Prostate gland (tissue), 2 donors: ENCODE results near the gene SGSH.

ENCODE experiments used
- POLR2A ChIP-seq: fragments of 450-650 bp; IDR thresholded peaks from one replicate; pipeline ENCODE4 v1.6.1; 2016; ENCODE audit warnings: antibody characterized with exemption, mild to moderate bottlenecking
- POLR2AphosphoS5 ChIP-seq: sonication (generic); formaldehyde crosslinking; IDR thresholded peaks from one replicate; pipeline ENCODE4 v1.6.1; 2017; ENCODE audit warnings: antibody characterized with exemption
- TF ChIP-seq, protein P1 (sequence below), 4 experiments: fragments of 200-600 bp in 2 of 4; fragments of 450-650 bp in 2 of 4; sonication (generic) in 2 of 4; IDR thresholded peaks; 1 replicate in 3 of 4; 2 replicates in 1 of 4; pipeline ENCODE4 v1.5.1; 2016 to 2019; ENCODE audit warnings: antibody characterized with exemption in 4 of 4, mild to moderate bottlenecking in 2 of 4, moderate library complexity in 2 of 4

DNA sequence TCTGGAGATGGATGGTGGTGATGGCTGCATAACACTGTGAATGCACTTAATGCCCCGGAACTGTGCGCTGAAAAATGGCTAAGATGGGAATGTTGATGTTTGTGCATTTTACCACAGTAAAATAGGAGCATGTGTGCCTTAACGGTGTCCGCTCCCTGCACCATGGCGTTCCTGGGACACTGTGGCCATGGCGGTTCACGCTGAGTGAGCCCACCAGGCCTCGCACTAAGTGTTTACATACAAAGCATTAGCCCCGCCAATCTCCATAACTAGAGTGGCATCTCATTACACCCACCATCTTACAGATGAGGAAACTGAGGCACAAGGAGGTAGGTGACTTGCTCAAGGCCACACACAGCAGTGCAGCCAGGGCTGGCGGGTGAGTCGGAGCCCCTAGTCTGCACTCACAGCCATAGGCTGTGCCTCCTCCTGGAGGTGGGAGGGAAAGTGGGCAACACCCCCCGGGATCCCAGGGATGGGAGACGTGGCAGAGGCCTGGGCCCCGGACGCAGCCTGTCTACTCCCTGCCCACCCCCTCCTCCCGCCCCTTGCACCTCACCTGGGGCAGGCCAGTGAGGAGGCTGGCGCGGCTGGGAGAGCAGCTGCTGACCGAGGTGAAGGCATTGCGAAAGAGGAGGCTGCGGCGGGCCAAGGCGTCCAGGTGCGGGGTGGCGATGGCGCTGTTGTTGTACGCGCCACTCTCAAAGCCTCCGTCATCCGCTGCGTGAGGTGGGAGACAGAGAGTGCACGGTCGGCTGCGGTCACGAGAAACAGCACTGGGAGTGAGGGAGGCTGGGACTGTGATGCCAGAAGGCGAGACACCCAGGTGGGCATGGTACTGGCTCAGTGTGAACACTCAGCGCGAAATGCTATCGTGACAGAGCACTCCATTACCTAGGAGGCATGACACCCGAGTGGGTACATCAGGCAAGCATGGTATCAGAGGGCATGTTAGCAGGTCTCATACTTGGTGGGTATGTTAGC, 3.4 kb downstream of the SGSH start:
- TF ChIP-seq, protein P1, sequence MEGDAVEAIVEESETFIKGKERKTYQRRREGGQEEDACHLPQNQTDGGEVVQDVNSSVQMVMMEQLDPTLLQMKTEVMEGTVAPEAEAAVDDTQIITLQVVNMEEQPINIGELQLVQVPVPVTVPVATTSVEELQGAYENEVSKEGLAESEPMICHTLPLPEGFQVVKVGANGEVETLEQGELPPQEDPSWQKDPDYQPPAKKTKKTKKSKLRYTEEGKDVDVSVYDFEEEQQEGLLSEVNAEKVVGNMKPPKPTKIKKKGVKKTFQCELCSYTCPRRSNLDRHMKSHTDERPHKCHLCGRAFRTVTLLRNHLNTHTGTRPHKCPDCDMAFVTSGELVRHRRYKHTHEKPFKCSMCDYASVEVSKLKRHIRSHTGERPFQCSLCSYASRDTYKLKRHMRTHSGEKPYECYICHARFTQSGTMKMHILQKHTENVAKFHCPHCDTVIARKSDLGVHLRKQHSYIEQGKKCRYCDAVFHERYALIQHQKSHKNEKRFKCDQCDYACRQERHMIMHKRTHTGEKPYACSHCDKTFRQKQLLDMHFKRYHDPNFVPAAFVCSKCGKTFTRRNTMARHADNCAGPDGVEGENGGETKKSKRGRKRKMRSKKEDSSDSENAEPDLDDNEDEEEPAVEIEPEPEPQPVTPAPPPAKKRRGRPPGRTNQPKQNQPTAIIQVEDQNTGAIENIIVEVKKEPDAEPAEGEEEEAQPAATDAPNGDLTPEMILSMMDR (IDR thresholded peaks at IDR 0.05): no peak
- TF ChIP-seq POLR2AphosphoS5 (no peak), POLR2A (no peak)
